GM13977 (cell line): ENCODE results near the gene IMMP2L.
"Not testable (repeated sequence)": the region's sequence is repeated elsewhere in the genome, so short reads cannot be mapped to it uniquely, and the experiment has no call there.

Experiments
- DNase-seq: peaks from one replicate; pipeline ENCODE4 v3.0.0; 2012; ENCODE audit warnings: low spot score
- CTCF ChIP-seq: IDR thresholded peaks from 2 replicates; pipeline ENCODE4 v1.5.1; 2012; ENCODE audit warnings: mild to moderate bottlenecking, control low read depth; ENCODE audit not compliant: insufficient read depth; ENCODE audit errors: extremely low read depth, missing control alignments
- in situ Hi-C: fragments of 300-500 bp; cut with MboI; formaldehyde crosslinking; loops from one replicate; pipeline ENCODE4 v1.12.0; 2022; ENCODE audit warnings: low sequenced_read_pairs, low pct_unique_long_range_greater_than_20kb, mixed read lengths, inconsistent platforms; ENCODE audit not compliant: unreplicated experiment

IMMP2L gene

GRCh38 chr7:111593343-111593742, 31.1 kb upstream of the IMMP2L start:
- in situ Hi-C loops = no loop called here
- TF ChIP-seq CTCF = no peak
- DNase-seq = no peak

DNA sequence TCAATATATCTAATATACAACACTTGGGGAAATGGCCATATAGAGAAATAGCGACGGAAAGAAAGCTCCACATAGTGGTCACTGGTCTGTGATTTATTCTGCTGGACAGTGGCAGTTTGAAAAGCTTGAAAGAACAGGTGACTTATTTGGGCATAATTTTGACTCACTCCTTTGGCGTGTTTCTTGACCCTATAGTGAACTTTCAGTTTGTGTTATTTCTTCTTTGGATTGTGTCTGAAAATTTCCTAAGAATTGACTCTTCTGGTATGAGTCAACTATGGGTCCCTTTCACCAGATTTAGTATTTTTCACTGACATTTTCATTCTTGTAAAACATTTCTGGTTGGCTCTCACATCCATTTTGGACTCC, 25.8 kb upstream of the IMMP2L start:
- in situ Hi-C loops = no loop called here

GRCh38 chr7:111587410-111588064, 25.2 kb upstream of the IMMP2L start:
- no peak for TF ChIP-seq CTCF
- in situ Hi-C loops = no loop called here
- DNase-seq = no peak

More for the DNA sequence above, 25.8 kb upstream of the IMMP2L start:
- no peak for DNase-seq
- no peak for TF ChIP-seq CTCF

DNA sequence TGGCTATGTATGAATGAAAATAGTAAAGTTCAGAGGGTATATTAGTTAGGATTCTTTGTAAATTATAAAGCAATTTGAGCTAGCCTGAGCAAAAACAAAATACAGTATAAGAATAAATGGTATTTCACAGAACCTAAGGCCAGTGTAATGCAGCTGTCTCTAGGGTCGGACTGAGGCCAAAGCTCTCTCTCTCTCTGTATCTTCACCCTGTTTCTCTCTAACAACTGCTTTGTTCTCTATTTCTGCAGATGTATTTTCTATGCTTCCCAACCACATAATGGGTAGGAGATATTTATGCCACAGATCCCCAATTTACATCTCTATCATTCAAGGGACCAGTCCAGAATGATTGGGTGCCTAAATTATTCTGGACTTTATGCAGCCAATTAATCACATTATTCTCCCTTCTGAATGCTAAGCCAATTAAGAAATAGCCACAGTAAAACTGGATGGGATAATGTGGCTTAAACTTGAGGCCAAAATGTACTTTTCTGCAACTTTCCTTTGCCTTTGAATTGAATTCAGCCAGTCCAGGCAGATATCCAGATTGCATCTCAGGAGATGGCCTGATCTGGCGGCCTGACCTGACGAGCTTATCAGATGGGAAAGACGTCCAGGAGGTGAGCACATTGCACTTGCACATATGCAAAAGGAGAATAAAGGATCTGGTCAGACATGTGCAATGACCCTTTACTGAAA, 24.6 kb upstream of the IMMP2L start:
- TF ChIP-seq CTCF = no peak
- no peak for DNase-seq
- in situ Hi-C loops = no loop called here

GRCh38 chr7:111581784-111582488, 19.6 kb upstream of the IMMP2L start:
- DNase-seq, in situ Hi-C loops: not testable (repeated sequence)

GRCh38 chr7:111581207-111581606, 18.9 kb upstream of the IMMP2L start:
- DNase-seq, in situ Hi-C loops: not testable (repeated sequence)

GRCh38 chr7:111578754-111579153, 16.5 kb upstream of the IMMP2L start:
- in situ Hi-C loops = no loop called here
- TF ChIP-seq CTCF = no peak
- no peak for DNase-seq
